ENCODE results near the gene CCNF. TPM values are rescaled to one million over a fixed set of nuclear protein-coding genes. Genes with fewer than 3 reads are reported as not detected.

Gene CCNF
- polyA plus RNA-seq, 4 donors: 9.5 to 11.3 (median 10.1) TPM

DNA sequence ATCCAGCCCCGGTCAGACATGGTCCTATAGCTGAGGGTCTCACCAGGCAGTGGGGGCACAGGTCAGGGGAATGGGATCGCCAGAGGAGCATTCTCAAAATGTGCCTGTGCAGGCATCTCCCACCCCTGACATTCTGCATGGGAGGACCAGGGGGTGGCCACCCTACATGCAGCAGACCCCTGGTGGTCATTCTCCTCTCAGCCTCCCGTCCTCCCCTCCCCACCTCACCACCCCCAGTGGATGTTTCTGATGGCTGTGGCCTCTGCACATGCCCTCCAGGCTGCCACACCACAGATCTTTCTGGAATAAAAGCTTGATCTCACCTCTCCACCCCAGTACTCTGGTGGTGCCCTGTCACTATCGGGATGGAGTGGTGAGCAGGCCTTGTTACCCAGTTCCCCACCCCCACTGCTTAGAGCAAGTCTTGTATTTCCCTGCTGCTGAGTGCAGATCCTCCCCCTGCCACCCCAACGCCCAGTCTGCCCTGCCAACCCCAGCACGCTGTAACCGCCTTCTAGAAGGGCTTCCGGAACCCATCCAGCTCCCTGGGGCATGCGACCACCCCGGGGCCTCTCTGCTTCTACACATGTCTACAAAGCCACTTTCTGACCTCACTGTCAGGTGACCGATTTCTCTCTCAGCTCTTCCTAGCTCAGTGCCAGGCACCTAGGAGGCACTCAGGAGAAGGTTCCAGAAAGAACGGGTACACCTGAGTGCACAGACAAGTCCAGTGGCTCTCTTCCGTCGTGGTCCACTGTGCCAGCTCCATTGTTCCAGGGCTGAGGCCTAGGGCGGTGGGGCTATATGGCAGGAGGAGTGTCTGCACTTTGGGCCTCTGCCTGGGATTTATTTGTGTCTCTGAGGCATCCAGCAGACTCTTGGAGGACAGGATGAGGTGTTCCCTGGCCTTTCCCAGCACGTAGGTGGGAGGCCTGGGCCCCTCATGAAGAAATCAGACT is 55.0 kb downstream of the CCNF start:
- DNase-seq (ENCODE audit: low read depth in 4 of 4, low spot score in 3 of 4): no peak

DNA sequence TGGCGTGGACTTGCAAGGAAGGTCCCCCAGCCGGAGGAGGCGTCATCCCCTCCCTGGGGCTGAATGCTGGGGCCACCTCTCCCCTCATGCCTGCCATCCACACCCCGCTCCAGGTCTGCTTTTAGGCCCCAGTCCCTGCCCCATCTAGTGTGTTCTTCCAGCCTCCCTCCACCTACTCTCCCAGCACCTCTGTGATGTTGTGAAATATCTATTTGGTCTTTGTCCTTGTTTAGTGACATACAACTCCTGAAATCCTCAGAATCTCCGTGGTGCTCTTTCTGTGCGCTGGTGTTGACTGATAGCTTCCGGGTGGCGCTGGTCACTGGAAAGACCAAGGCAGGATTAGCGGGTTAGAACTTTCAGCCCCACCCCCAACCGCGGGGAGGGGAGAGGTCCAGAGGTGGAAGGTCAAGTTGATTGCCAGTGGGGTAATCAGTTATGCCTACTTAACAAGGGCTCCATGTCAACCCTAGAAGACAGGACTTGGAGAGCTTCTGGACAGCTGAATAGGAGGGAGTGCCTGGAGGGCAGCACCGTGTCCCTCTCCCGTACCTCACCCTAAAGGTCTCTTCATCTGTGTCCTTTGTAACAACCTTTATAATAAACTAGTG is 55.8 kb downstream of the CCNF start:
- no peak for DNase-seq (ENCODE audit: low read depth in 4 of 4, low spot score in 3 of 4)

DNA sequence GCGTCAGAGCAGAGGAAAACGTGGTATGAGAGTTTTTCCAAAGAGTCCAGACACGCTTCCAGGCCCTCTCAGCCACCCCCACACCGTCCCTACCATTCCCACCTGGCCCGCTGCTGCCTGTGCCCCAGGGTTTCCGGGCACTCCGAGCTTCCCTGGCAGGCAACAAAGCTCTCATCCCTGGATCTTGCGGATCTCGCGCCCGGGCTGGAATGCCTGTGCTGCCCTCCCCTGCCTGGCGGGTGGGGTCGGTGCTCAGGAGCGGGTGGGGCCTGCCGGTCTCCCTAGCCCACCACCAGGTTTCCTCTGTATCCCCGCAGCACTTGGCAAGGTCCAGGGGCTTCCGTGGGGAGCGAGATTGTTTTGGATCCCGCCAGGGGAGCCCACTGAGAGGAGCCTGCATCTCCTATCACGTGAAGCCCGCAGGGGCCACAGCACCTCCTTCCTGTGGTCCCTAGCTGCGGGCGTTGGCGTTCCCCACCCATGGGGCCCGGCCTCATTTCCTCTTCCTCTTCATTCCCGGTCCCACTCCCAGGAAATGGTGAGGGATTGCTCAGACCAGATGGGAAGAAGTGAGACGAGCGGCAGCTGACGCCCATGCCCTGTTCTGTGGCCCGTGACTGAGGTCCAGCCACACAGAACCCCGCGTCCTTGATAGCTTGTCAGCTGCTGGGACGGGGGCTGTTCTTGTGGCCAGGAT is 56.7 kb downstream of the CCNF start:
- no peak for DNase-seq (ENCODE audit: low read depth in 4 of 4, low spot score in 3 of 4)

DNA sequence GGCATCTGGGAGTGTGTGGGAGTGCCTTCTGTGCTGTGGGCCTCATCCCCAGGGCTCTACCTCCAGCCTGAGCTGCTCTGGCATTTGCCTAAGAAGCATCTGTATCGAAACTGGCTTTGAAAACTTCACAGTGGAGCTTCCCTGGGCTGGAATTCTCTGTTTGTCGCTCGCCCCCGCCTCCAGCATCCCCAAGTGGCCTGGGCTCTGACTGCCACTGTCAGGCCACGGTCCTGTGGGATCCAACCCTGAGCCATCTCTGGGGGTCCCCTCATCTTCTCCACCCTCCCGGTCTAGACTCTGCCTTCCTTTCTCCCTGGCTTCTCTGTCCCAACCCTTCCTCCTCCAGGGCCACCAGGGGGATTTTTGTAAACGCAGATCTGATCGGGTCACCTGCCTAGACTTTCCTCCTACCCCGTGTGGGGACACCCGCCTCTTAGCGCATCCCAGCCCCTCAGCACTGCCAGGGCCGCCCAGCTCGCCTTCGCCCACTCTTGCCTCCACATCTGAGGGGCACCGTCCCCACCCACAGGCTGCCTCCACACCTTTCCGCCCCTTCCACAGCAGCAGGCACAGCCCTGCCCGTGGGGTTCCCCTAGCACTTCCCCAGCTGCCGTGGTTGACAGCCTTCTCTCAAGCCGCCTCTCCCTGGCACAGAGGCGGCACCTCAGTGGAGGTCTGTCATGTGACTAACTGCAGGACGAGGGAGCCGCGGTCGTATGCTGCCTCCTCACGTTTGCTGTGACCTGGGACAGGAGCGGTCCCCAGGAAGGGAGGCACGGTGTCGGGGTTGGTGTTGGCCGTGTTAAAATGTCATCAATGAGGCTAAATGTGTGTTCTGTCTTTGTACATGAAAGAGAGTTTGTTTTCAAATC is 57.6 kb downstream of the CCNF start:
- no peak for DNase-seq (ENCODE audit: low read depth in 4 of 4, low spot score in 3 of 4)

DNA sequence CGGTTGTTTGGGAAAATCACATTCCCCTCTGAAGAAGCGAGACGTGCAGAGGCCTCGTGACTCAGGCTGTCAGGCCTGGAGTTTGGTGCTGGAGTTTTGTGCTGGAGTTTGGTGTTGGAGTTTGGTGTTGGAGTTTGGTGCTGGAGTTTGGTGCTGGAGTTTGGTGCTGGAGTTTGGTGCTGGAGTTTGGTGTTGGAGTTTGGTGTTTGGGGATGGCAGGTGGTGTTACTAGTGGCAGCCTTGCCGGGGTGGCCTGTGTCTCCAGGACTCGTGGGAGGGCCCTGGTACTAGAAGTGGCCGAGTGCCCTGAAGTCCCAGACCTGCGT is 58.2 kb downstream of the CCNF start:
- DNase-seq (ENCODE audit: low read depth in 4 of 4, low spot score in 3 of 4): no peak

DNA sequence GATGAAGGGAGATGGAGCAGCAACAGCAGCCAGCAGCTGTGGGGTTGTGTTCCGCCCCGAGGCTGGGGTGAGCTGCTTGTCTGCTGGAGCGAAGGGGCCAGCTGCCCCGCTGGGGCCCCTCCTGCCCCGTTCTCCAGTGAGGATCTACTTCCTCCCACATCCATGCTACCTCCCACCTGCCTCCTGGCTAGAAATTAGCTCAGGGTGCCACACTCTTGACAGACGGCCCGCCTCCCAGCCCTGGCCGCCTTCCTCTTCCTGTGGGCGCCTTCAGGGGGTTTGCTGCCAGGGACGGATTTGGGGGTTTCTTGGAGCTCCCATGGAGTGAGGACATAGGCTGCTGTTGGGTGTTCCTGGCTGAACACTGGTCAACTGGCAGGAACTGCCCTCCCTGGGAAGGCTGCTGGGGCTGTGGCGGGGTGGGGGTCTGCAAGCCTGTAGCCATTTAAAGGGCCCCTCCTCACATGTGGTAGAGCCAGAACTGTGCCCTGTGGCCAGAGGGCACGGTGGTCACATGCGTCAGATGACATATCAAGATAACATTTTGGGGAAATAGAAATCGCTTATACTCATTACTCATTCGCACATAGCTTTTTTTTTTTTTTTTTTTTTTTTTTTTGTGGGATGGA is 58.8 kb downstream of the CCNF start:
- DNase-seq (ENCODE audit: low read depth in 4 of 4, low spot score in 3 of 4): no peak

DNA sequence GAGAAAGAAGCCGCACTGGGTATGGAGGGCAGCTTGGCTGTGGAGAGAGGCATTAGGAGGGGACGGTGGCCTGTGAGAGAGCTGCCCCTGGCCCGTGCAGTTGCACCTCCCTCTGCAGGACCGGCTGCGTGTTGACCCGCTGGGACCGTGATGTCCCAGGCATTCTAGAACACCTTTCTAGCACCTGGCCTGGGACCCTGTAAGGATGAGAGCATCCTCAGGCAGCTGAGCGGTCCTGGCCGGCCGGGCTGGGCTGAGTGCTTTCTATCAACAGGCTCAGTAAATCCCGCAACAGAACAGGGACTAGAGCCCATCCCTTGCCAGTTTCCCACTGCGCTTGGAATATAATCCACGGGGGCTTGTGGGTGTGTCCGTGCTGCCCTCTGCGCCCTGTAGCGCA is 60.3 kb downstream of the CCNF start:
- no peak for DNase-seq (ENCODE audit: low read depth in 4 of 4, low spot score in 3 of 4)

DNA sequence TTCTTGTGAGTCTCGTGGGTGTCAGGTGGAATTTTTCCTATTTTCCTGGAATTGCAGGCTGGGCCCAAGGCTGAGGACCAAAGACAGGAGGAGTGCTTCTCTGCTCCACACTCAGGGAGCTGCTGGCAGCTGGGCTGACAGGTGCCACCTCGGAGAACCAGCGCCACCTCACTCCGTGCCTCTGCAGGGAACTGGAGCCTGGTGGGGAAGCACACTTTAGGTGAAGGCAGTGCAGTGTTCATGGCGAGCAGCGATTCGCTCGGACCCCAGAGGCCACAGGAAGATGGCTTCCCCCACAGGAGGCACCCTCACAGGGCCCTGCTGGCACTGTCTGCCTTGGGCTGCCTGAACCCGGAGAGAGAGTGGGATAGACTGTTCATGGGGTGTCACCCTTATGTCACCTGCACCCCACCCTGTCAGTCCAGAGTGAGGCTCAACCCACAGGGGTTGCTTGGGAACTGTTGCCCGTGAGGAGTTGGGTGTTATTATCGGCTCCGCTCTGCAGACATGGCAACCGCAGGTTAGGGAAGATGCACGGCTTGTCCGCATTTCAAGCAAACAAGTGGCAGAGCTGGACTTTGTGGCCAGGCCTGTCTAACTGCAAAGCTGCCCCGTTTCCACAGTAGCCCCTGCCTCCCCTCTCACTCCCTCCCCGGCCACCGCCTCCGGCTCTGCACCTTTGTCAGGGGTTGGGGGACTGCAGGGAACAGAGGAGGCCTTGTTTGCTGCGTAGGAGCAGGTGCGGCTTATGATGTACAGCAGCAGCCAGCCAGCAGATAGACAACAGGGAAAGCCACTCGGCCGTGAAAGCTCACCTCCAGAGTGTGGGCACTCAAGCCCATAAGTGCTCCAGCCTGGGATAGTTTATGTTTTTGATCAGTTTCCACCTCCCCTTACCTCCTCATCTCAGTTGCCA is 61.2 kb downstream of the CCNF start:
- DNase-seq (ENCODE audit: low read depth in 4 of 4, low spot score in 3 of 4): no peak

DNA sequence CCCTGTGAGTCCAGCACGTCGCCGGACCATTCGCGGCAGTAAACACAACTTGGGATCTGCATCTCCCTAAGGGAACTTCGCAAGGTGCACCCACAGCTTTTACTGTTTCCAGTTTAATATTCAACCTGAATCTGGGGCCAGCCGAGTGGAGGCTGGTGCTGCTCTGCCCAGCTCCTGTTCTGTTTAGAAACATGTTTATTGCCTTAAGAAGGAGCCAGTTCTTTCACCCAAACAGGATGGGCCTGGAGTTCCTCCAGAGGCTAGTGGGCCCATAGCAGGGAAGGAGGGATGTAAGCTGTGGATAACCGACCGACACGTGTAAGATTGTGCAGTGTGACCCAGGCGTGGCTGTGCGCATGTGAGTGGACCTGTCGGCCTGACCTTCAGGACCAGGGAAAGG is 63.0 kb downstream of the CCNF start:
- DNase-seq (ENCODE audit: low read depth in 4 of 4, low spot score in 3 of 4): no peak

DNA sequence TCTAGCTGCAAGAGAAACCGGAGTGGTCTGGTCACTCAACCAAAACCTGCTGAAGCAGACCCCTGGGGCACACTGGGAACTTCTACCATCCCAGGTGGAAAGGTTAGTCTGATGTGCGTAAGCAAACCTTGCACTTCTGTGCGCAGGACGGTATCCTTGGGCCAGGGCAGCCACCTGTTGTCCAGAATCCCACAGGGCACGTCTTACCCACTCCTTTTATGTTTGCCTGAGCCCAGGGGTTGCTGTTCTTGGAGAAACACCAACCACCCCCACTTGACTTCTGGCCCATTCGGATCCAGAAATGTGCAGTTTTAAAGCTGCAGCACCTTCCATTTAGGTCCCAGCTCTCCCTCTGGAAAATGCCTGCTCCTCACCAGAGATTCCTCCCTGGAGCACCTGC is 64.4 kb downstream of the CCNF start:
- DNase-seq (ENCODE audit: low read depth in 4 of 4, low spot score in 3 of 4): no peak

DNA sequence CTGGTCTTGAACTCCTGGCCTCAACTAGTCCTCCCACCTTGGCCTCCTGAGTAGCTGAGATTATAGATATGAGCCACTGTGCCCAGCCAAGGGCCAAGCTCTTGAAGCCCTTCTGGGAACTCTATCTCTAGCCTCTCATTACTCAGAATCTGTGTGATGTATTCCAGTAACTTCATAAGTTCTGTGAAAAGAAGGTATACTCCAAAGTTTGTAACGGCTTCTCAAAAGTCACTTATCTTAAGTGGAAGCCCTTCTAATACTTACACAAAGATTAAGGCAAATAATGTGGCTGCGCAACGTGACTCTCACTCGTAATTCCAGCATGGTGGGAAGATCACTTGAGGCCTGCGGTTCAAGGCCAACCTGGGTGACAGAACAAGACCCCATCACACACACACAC is 65.4 kb downstream of the CCNF start:
- no peak for DNase-seq (ENCODE audit: low read depth in 4 of 4, low spot score in 3 of 4)

DNA sequence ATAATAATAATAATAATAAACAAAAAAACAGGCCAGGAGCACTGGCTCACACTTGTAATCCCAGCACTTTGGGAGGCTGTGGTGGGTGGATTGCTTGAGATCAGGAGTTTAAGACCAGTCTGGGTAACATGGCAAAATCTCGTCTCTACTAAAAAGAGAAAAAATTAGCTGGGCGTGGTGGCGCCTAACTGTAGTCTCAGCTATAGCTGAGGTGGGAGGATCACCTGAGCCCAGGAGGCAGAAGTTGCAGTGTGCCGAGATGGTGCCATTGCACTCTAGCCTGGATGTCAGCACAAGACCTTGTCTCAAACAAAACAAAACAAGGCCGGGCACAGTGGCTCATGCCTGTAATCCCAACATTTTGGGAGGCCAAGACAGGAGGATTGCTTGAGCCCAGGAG is 65.8 kb downstream of the CCNF start:
- DNase-seq (ENCODE audit: low read depth in 4 of 4, low spot score in 3 of 4): no peak

DNA sequence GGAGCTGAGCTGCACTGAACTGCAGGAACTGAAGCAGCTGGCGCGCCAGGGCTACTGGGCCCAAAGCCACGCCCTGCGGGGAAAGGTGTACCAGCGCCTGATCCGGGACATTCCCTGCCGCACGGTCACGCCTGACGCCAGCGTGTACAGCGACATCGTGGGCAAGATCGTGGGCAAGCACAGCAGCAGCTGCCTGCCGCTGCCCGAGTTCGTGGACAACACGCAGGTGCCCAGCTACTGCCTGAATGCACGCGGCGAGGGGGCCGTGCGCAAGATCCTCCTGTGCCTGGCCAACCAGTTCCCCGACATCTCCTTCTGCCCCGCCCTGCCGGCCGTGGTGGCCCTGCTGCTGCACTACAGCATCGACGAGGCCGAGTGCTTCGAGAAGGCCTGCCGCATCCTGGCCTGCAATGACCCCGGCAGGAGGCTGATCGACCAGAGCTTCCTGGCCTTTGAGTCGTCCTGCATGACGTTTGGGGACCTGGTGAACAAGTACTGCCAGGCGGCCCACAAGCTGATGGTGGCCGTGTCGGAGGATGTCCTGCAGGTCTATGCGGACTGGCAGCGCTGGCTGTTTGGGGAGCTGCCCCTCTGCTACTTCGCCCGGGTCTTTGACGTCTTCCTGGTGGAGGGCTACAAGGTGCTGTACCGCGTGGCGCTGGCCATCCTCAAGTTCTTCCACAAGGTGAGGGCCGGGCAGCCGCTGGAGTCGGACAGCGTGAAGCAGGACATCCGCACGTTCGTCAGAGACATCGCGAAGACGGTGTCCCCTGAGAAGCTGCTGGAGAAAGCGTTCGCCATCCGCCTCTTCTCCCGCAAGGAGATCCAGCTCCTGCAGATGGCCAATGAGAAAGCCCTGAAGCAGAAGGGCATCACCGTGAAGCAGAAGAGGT is 67.2 kb downstream of the CCNF start:
- DNase-seq (ENCODE audit: low read depth in 4 of 4, low spot score in 3 of 4): no peak

DNA sequence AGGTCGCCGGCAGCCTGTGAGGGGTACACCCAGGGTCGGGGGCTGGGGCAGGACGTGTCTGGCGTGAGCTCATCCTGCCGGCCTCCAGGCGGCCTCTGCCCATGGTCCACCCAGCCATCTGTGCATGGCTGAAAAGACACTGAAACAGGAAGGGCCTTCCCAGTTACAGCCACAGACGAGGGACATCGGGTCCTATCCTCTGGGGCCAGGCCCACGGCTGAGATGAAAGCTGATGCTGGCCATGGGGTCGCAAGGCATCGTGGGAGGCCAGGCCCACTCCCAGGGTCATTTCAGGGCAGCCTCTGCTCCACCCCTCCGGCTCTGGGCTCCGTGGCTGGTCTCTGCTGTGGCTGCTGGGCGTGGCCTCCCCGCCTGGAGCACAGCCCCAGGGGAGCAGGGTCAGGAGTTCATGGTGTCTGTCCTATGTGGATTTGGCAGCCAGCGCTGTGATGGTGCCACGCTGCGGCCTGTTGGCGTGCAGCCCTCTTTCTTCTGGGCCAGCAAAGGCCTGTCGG is 67.9 kb downstream of the CCNF start:
- DNase-seq (ENCODE audit: low read depth in 4 of 4, low spot score in 3 of 4): no peak

DNA sequence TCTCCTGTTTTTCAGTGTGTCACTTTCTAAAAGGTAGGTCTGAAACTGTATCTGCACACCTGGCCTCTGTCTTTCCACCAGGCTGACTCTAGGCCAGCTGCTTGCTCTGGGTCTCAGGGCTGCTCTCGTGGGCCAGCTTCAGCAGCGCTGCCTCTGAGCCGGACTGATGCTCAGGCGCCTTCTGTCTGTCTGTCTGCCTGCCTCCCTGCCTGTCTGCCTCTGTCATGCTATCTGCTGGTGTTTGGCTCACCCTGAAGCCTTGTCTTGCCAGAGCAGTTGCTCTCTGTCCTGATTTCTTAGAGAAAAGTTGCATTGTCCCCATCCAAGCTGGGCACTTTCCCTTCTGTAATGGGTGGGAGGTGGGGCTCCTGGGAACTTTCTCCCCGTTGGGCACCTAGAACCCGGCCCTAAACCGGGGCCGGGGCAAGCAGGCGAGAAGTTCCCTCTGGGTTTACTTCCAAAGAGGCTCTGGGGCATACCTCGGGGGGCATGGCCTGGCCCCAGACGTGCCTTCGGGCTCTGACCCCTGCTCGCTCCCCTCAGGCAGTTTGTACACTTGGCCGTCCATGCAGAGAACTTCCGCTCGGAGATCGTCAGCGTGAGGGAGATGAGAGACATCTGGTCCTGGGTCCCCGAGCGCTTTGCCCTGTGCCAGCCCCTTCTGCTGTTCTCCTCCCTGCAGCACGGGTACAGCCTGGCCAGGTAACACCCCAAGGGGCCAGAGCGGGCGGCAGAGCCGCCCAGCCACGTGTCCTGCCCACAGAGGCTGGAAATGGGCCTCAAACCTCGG is 68.6 kb downstream of the CCNF start:
- DNase-seq (ENCODE audit: low read depth in 4 of 4, low spot score in 3 of 4): no peak

DNA sequence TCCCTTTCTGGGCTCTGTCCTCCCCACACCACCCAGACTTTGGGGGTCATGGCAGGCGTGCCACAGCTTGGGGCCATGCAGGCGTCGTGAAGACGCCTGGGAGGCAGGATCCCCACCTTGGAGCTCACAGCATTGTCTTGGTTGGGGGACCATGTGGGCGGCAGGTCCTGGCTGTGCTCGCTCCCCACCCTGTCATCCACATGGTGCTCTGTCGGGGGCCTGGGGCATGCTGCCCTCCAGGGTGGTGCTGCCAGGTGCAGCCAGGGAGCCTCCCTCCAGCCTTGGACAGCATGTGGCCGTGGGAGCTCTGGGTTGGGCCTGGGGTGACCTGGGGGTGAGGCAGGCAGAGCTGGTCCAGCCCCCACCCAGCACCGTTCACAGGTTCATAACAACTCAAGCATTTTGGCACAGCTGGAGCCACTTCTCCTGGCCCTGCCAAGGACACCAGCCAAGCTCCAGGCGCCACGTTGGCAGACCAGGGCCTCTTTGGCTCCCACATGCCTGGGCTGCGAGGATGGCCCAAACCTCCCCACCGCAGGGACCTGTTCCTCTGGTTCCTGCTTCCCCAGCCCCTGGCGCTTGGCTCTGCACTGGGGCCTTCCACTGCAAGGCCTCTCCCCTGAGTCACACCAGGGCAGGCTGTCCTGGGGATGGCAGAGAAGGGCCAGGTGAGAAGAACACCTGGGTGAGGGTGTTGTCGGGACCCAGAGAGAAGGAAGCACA is 69.4 kb downstream of the CCNF start:
- no peak for DNase-seq (ENCODE audit: low read depth in 4 of 4, low spot score in 3 of 4)

DNA sequence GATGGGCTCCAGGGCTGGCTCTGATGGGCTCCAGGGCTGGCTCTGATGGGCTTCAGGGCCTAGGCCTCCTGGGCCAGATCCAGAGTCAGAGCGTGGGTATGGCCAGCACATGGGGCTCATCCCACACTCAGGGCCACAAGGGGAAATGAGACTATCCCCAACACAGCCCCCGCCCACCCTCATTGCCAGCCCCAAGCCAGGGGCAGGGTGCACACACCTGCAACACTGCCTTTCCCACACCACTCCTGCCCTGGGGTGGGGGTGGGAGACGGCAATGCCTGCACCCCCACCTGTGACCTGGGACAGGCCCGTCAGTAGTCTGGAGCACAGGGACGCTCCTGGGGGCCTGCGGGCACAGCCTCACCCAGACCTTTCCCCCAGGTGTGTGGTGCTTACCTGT is 70.2 kb downstream of the CCNF start:
- DNase-seq (ENCODE audit: low read depth in 4 of 4, low spot score in 3 of 4): no peak

Measured in right renal pelvis (tissue), 4 donors.